ENCODE measurements around the gene LPP. TPM values are rescaled to one million over a fixed set of nuclear protein-coding genes. Genes with fewer than 3 reads are reported as not detected.

The LPP gene
- total RNA-seq, 4 donors from 2014 or later = 141 to 248 (median 185) TPM

GRCh38 chr3:188554404-188554803 is 400.4 kb downstream of the LPP start:
- no peak for TF ChIP-seq CTCF (IDR thresholded peaks at IDR 0.05; ENCODE audit: low read depth)

GRCh38 chr3:188557235-188557634 is 403.3 kb downstream of the LPP start:
- no peak for TF ChIP-seq CTCF (IDR thresholded peaks at IDR 0.05; ENCODE audit: low read depth)

GRCh38 chr3:188558343-188559071 is 404.6 kb downstream of the LPP start:
- no peak for TF ChIP-seq CTCF (IDR thresholded peaks at IDR 0.05; ENCODE audit: low read depth)

- no peak for TF ChIP-seq CTCF (IDR thresholded peaks at IDR 0.05; ENCODE audit: low read depth)
Observed at GRCh38 chr3:188559072-188559429, 405.1 kb downstream of the LPP start.

- TF ChIP-seq CTCF (IDR thresholded peaks at IDR 0.05; ENCODE audit: low read depth) = no peak
Observed at GRCh38 chr3:188559856-188560255, 405.9 kb downstream of the LPP start.

- TF ChIP-seq CTCF (IDR thresholded peaks at IDR 0.05; ENCODE audit: low read depth) = no peak
Observed at GRCh38 chr3:188562144-188562543, 408.2 kb downstream of the LPP start.

GRCh38 chr3:188567478-188568195 is 413.7 kb downstream of the LPP start:
- no peak for TF ChIP-seq CTCF (IDR thresholded peaks at IDR 0.05; ENCODE audit: low read depth)
